Tongue (tissue), 2 donors: ENCODE results near the gene SEMA4D. TPM values are rescaled to one million over a fixed set of nuclear protein-coding genes. Genes with fewer than 3 reads are reported as not detected.

Experiments
- DNase-seq: peaks from one replicate; pipeline ENCODE4 v3.0.0-alpha.2; 2015
- total RNA-seq: library from RNA; depleted of rRNA; stranded (reverse); fragments of >200 nt; gene quantifications from one replicate; pipeline ENCODE4 v1.2.3, GENCODE V29; 2014

The SEMA4D gene, protein sequence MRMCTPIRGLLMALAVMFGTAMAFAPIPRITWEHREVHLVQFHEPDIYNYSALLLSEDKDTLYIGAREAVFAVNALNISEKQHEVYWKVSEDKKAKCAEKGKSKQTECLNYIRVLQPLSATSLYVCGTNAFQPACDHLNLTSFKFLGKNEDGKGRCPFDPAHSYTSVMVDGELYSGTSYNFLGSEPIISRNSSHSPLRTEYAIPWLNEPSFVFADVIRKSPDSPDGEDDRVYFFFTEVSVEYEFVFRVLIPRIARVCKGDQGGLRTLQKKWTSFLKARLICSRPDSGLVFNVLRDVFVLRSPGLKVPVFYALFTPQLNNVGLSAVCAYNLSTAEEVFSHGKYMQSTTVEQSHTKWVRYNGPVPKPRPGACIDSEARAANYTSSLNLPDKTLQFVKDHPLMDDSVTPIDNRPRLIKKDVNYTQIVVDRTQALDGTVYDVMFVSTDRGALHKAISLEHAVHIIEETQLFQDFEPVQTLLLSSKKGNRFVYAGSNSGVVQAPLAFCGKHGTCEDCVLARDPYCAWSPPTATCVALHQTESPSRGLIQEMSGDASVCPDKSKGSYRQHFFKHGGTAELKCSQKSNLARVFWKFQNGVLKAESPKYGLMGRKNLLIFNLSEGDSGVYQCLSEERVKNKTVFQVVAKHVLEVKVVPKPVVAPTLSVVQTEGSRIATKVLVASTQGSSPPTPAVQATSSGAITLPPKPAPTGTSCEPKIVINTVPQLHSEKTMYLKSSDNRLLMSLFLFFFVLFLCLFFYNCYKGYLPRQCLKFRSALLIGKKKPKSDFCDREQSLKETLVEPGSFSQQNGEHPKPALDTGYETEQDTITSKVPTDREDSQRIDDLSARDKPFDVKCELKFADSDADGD
- total RNA-seq, result 35.8 TPM

DNA sequence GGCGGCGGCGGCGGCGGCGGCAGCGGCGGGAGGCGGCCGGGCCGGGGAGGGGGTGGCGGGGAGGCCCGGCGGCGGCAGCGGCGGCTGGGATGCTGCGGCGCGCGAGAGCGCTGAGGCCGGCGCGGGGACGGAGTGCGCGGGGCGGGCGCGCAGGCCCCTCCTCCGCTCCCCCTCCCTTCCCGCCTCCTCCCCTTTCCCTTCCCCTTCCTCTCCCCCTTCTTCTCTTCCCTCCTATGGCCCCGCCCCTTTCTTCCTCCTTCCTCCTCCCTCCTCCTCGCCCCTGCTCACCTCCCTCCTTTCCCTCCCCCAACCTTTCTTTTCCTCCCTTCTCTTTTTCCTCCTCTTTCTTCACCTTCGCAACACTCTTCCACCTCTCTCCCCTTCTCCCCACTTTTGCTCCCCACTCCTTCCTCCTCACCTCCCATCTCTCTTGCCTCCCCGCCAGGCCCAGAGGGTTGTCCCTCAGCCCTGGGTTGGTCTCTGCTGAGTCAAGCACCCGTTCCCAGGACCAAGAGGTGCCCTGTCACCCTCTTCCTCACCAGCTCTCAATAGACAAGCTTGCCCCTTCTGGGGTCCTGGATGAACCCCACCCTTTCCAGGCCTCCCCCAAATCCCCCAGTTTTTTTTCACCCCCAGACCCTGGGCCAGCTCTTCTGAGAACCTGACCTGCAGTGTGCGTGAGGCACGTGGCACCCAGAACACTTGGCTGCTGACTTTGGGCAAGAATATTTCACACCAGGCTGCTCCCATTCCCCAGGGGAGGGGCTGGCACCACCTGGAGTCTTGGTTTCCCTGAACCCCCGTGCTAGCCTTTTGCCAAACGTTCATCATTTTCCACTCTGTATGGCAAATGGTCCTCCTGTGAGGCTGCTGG, at the start of gene SEMA4D:
Gene SEMA4D (minus strand): TSS at position 136 of the 874 bp plus-strand sequence. CDS start 92,657 bp downstream, outside the sequence.
- DNase-seq, result peak; percentile 88

DNA sequence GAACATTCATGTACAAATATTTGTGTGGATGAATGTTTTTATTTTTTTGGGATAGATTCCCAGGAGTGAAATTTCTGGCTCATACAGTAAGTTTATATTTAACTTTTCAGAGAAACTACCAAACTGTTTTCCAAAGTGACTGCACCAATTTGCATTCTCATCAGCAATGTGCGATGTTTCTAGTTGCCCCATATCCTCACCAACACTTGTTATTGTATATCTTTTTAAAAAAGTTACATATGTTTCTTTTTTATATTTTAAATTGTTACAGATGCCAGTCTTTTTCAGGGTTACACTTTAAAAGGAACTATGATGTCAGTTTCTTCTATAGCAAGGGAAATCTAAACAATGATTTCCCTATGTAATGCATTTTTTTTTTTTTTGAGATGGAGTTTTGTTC, 49.1 kb upstream of the SEMA4D start:
- DNase-seq, result no peak

DNA sequence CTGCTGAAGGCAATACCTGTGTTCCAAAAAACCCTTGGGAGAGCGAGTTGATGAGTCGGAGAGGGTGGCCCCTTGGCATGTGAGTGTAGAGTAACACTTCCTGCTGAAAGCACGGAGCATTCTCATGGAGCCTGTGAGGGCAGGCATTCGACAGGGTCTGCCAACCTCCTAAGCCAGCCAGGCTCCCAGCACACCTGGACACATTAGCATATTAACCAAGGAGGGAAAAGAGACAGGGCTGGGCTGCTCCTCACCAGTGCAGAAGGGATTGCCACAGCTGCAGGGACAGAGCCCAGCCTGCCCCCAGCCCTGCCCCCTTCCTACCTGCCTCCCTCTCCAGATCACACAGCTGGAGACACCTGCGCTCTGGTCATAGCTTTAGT, 46.4 kb upstream of the SEMA4D start:
- no peak for DNase-seq

DNA sequence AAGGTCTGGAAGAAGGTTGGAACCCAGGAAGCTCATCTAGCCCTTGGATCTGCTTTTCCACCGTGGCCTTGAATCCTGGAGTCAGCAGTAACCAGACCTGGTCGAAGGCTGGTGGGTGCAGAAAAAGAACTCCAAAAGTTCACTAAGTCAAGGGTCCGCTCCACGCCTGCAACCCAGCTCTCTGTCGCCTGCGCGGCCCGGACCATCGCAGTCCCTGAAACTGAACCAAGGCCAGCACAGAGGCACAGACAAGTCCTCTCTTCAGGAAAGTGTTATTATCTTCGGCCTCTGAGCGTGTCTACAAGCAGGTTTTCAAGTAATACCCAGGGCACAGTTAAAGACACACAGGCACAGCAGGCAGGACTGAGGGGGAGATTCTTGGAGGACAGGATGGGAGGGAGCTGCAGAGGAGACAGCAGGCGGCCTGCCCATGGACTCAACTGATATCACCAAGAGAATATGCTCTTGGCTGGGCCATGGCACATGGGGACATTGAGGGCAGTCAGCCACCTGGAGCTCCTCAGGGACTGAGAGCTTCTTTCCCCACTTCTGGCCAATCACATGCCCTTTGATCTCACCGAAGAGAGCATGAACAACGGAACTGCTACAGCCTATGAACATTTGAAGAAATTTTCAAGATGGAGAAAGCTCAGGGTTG, 45.8 kb upstream of the SEMA4D start:
- DNase-seq, result no peak

DNA sequence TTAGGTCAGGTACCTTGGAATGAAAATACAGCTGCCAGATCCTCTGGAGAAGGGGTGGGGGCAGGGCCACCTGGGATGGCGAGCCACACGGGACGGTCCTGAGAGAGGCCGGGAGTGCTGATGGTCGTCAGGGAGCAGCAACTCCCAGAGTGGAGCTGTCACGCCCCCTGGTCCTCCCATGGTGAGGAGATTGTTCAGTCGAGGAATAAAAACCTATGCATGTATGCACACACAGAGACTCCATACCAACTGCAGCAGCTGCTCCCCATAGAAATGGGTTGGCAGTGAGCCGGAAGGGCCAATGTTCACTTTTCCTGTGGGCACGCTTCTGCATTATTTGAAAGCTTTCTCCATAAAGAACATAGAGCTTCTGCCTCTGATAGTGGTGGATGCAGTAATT, 45.2 kb upstream of the SEMA4D start:
- DNase-seq, result no peak

DNA sequence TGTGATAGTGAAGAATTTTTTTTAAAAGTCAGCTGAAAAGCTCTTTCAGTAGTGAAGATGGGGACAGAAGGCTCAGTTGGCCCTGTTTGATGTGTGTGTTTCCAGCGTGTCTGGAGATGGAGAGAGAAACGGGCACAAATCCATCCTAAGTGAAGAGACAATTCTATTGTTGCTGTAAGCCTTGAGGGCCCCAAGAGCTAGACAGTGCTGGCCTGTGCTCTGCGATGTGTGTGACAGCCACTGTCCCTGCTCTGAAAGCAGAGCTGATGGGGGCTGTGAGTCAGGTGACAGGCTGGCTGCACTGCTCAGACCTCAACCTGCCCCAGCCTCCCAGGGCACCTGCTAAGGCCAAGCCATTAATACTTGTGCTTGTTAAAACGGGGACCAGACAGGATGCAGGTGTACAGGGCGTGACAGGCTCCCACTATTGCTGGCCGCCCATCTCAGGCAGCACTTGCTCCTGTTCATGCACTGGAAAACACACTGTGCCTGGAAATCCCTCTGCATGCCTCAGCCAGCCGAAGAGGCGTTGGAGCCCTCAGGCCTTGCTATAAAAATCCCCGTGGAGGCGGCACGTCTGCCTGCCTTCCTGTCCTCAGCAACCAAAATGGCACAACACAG, 44.6 kb upstream of the SEMA4D start:
- peak; percentile 28 for DNase-seq

DNA sequence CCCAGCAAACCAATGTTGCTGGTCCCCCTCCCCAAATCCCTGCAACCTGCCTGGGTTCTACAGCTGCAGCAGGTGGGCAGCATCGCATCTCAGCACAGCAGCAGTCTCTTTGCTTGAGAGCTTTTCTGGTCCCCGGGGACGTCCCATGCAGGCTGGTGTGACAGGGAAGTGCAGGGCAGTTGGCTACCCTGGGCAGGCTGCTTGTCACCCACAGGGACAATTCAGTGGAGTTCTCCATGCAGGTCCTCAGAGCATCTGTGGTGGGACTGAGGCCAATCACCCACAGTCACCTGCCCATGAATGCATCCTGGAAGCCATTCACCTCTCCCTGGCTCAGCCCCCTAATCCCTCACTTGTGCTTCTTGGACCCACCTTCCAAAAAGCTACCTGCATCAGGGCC, 43.9 kb upstream of the SEMA4D start:
- no peak for DNase-seq

DNA sequence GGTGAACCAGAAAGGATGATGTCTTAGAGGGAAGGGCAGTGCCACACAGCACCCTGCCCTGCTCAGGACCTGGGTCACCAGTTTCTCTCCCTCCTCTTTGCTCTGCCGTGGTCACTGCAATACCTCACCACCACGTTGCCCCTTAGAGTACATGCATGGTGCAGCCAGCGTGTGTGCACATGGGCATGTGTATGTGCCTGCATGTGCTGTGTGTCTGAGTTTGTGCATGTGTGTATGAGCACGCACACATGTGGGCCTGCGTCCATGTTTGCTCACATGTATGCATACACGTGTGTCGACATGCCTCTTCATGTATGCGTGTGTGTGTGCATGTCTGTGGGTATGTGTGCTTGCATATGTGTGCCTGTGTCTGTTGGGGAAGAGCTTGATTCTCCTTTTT, 41.5 kb upstream of the SEMA4D start:
- DNase-seq, result no peak

DNA sequence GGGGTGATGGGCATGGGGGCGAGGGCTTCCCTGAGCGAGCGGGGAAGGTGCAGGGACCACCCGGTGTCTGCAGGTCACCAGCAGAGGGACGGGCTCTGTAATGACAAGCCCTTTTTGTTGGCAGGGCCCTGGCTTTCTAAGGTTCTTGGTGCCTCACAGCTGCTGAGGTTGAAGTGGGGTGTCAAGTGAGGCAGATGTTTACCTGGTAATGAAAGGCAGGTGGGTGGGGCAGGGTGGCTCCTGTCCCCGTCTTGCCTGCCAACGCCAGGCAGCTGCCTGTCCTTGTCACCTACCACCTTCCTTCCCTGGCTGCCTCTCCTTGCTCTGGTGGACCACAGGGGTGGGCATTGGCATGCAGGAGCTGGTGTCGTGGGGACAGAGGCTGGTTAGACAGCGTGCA, 41.0 kb upstream of the SEMA4D start:
- no peak for DNase-seq

DNA sequence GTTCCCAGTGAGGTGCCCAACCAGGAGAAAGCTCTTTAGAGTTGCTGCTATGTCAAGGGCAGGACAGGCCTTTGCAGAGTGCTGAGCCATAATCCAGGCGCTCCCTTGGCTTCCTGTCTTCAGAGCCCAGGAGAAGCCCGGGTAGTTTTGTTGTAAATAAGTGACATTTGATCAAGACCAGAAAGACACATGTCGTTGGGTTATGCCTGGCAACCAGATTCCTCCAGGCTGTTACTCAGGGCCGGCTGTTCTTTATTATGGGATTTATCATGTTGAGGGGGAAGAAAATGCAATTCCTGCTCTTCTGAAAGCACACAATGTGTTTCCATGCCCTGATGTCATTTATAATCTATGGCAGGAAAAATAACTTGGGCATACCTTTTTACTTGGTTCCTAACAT, 39.3 kb upstream of the SEMA4D start:
- no peak for DNase-seq

DNA sequence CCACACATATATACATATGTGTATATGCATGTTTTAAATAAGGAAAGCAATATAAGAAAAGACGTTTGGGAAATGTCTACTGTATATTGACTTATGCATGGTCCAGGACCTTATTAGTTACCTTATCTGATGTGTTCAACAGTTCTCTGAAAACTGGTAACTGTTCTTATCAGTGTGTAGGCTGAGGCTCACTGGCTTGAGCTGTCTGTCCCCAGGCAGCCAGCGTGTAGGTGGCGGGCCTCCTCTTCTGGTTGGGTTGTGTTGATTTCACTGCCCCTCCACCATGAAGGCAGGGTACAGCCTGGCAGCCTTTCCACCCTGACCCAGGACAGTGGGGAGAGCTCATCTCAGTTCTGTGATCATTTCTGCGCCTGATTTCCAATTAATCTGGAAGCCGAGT, 38.7 kb upstream of the SEMA4D start:
- no peak for DNase-seq

DNA sequence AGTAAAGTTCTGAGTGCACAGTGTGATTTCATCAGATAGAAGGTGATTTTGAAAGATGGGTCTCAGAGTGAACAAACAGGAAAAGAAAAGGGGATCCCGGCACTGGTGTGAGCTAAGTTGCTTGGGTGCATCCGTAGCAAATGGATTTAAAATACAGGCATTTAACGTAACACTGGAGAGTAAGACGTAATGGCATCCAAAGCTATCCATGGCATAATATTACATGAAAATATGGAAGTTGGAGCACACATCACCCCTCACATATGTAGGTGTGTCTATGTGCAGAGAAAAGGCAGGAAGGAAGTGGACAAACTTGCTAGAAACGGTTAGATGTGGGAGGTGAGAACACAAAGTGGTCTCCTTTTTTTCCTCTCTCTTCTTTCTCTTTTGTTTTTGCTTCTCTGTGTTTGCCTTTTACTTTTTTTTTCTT, 38.2 kb upstream of the SEMA4D start:
- DNase-seq, result no peak

DNA sequence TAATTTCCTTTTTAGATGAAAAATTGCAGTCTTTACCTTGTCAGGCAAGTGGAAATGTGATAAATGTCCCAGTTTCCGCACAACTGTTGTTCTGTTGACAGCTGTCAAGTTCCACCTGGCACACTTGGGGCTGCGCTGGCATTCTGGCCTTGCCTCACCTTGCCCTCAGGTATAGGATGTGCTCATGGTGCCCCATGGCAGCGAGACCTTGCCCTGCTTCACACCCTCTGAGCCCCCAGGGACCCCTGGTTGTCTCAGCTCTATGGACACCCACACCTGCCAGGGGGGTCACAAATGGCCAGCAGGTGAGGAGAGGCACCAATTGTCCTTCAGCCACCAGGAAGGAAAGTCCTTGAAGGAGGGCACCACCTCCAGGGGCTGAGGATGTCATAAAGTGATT, 37.5 kb upstream of the SEMA4D start:
- DNase-seq, result no peak

DNA sequence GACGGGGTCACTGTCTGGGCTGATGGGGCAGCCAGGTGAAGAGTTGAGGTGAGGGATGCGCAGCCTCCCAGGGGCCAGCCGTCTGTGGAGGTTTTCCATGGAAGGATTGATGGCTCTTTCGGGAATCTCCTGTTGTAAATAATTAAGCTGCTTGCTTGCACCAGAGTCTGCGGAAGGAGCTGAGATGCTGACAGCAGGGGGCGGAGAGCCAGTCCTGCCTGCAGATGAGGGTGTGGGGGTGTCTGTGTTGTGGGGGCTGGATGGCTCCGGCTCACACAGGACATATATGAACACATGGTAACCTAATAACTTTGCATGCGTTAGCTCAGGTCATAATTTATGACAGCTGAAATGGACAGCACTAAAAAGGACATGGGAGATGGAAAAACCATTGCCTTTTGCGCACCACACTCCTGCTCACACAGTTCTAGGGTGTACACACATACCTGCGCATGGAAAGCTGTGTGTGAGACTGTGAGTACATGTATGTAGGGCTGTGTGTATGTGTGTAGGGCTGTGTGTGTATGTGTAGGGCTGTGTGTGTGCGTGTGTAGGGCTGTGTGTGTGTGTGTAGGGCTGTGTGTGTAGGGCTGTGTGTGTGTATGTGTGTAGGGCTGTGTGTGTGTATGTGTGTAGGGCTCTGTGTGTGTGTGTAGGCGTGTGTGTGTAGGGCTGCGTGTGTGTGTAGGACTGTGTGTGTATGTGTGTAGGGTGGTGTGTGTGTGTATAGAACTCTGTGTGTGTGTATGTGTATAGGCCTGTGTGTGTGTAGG, 36.8 kb upstream of the SEMA4D start:
- DNase-seq, result no peak

DNA sequence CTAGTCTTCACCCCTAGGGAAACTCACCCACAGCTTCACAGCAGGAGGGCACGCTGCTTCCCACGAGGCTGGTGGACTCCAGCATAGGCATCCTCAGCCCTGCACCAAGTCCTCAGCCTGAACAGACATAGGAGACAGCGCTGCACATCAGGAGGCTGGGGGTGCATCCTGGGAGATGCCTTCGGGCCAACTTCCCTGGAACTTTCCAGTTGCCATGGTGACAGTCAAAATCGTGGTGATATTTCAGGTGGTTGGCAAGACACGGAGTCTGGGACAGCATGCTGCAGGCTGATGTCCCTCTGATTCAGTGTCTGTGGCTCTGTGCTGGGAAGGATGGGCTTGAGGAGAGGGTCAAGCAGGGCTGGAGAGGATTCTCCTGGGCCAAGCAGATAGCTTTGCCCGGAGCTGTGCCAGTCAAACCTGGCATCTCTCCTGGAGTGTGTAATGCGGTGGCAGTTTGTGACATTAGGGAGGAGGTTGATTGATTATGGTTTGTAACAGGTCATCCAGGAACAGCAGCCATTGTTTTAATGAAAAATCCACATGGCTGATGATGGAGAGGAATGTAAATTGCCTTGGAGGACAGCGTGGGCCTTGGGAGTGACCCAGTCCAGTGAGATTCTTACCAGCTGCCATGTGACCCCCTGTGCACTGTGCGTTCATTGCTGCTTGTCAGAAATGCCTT, 35.6 kb upstream of the SEMA4D start:
- DNase-seq, result no peak

DNA sequence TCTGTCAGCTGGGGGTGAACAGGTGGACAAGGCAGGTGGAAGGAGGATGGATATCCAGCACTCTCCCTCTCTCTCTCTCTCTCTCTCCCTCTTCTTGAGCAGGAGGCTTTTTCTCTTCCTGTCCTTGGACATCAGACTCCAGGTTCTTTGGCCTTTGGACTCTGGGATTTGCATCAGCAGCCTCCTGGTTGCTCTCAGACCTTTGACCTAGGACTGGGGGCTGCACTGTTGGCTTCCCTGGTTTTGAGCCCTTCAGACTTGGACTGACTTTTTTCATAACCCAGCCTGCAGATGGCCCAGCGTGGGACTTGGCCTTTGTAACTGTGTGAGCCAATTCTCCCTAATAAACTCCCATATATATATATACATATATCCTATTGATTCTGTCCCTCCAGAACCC, 35.0 kb upstream of the SEMA4D start:
- DNase-seq, result no peak

DNA sequence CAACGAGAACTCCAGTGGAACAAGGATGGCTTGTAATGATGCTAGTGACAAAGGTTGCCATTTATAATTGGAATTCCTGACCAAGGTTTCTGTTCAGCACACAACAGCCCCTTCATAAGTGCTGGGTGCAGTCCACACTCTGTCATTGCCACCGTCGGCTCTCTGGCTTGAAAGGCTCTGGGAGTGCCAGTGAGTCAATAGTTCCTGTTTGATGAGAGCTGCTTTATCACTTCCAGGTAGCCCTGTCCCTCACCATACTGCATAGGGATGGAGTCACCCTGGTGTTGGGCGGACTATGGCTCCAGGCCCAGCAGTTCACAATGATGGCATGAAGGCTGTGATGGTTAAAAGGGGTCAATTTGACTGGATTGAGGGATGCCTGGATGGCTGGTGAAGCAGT, 34.6 kb upstream of the SEMA4D start:
- DNase-seq, result no peak

DNA sequence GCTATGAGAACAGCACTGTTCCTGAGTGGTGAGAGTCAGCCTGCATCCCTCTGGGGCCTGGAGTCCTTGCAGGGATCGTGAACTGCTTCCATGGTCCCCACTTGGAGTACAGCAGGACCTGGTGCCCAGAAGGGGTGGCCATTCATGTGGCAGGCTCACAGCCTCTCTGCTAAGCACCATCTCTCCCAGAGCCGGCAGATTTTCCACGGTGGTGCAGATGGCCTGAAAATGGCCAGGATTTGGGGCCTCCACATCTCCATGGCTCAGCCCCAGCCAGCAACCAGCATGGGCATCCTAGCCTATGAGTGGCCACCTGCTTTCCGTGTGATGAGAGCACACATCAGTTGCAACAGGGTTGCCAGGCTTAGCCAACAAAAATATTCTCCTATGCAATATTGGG, 33.9 kb upstream of the SEMA4D start:
- DNase-seq, result no peak

DNA sequence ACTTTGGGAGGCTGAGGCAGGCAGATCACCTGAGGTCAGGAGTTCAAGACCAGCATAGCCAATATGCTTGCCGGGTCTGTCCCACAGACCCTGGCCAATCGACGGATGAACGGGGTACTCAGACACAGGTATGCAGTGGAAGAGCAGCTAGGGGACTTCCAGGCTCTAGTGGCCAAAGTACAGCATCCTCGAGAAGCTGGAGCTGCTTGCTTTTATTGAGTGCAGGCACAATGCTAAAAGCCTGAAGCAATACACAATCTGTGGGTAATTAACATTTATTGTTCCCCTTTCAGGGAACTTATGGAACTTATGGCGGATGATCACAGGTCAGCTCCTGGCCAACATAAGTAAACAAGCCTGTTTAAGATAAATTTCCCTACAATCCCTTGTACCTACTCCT, 32.8 kb upstream of the SEMA4D start:
- DNase-seq, result no peak
